HepG2 (cell line): ENCODE measurements around the gene PPP1R14D. TPM values are rescaled to one million over a fixed set of nuclear protein-coding genes. Genes with fewer than 3 reads are reported as not detected.
A peak's percentile ranks its signal among the peaks of the same experiment; 100 is the strongest.

Experiments
- JUN ChIP-seq: sonication (generic); formaldehyde crosslinking; IDR thresholded peaks from 2 replicates; pipeline ENCODE4 v1.4.0; 2020; ENCODE audit warnings: mild to moderate bottlenecking, missing genetic modification reagents
- KDM5A ChIP-seq: fragments of 200-600 bp; sonication (generic); IDR thresholded peaks from 2 replicates; pipeline ENCODE4 v1.7.0; 2018; ENCODE audit warnings: antibody characterized with exemption, mild to moderate bottlenecking, low read length, borderline replicate concordance
- NCOA5 ChIP-seq: sonication (generic); formaldehyde crosslinking; IDR thresholded peaks from 2 replicates; pipeline ENCODE4 v1.4.0; 2020; ENCODE audit warnings: missing genetic modification reagents
- YEATS4 ChIP-seq: sonication (generic); formaldehyde crosslinking; IDR thresholded peaks from 2 replicates; pipeline ENCODE4 v1.4.0; 2020; ENCODE audit warnings: missing genetic modification reagents, borderline replicate concordance
- ZBTB20 ChIP-seq: sonication (generic); formaldehyde crosslinking; IDR thresholded peaks from 2 replicates; pipeline ENCODE4 v1.8.1; 2023; ENCODE audit warnings: missing genetic modification reagents, low read depth, mild to moderate bottlenecking, borderline replicate concordance
- ZNF230 ChIP-seq: sonication (generic); formaldehyde crosslinking; IDR thresholded peaks from 2 replicates; pipeline ENCODE4 v1.4.0; 2020; ENCODE audit warnings: mild to moderate bottlenecking, missing genetic modification reagents
- ZNF792 ChIP-seq: IDR thresholded peaks from 2 replicates; pipeline ENCODE4 v1.6.1; 2016
- polyA plus RNA-seq, 8 experiments: library from polyadenylated mRNA; depleted of rRNA in 3 of 8; stranded (reverse) in 7 of 8; unstranded in 1 of 8; fragments of >200 nt; fragmentation: Illumina TruSeq in 4 of 8; extraction: Trizol in 4 of 8; gene quantifications; 2 replicates each; pipeline versions ENCODE4 v1.2.1 to v1.2.3, GENCODE V29; 2011 to 2016; ENCODE audit warnings: low read depth in 4 of 8, missing spikeins in 1 of 8, mixed read lengths in 1 of 8; ENCODE audit not compliant: insufficient read depth in 1 of 8
- total RNA-seq, 5 experiments: library from RNA; depleted of rRNA; stranded (reverse); fragments of >200 nt; fragmentation: Illumina TruSeq; extraction: Trizol; gene quantifications; 2 replicates each; pipeline ENCODE4 v1.2.3, GENCODE V29; 2016; ENCODE audit warnings: low read depth in 1 of 5
- TF ChIP-seq, protein P1 (sequence below): sonication (generic); formaldehyde crosslinking; IDR thresholded peaks from 2 replicates; pipeline ENCODE4 v1.4.0; 2020; ENCODE audit warnings: low read depth, missing genetic modification reagents
- TF ChIP-seq, protein P2 (sequence below): sonication (generic); formaldehyde crosslinking; IDR thresholded peaks from 2 replicates; pipeline ENCODE4 v1.8.1; 2023; ENCODE audit warnings: mild to moderate bottlenecking, moderate library complexity, missing genetic modification reagents
- TF ChIP-seq, protein P3 (sequence below): sonication (generic); formaldehyde crosslinking; IDR thresholded peaks from 2 replicates; pipeline ENCODE4 v1.4.0; 2020; ENCODE audit warnings: low read depth, mild to moderate bottlenecking, missing genetic modification reagents
- TF ChIP-seq, protein P4 (sequence below): conservative IDR thresholded peaks from 2 replicates; pipeline ENCODE4 v1.6.1; 2018; ENCODE audit warnings: missing genetic modification reagents

PPP1R14D gene
- total and polyA plus RNA-seq, 2 of the 13 experiments (the other 11 are each of a cell fraction or from before 2014, with no cell fraction given): 0.53 to 0.55 TPM

DNA sequence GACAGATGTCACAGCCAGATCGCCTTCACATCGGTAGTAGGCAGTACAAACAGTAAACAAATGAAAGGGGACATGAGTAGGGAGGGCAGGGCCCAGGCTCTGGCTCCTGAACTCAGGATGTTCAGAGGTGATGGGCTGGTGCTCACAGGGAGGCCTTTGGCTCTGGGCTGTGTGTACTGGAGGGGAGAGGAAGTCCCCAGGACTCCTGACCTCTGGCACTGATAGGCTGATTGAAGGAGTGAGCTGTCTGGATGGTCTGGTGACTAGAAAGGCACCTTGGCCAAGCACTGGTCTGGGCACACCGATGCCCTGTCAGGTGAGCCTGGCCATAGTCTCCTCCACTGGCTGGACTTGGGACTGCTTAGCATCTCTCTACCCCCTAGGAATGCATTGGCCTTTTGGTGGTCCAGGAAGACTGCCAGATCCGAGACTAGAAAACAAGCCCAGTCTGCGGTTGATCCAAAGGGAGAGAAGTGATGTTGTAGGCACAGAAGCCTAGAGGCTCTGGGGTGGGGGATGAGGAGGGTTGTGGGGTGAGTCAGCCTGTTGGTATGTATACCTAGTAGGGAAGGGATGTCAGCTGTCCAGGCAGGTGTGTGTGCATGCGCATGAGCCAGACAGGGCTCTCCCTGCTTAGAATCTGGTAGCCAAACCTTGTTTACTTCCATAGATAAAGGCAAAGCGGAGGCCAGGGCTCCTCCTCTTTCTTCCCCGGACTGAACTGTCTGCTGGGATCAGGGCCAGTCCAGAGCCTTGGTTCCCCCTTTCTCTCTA lies 17.2 kb upstream of the PPP1R14D start (continued):
- TF ChIP-seq ZNF230 (CRISPR knock-in tag): no peak
- TF ChIP-seq, protein P1, sequence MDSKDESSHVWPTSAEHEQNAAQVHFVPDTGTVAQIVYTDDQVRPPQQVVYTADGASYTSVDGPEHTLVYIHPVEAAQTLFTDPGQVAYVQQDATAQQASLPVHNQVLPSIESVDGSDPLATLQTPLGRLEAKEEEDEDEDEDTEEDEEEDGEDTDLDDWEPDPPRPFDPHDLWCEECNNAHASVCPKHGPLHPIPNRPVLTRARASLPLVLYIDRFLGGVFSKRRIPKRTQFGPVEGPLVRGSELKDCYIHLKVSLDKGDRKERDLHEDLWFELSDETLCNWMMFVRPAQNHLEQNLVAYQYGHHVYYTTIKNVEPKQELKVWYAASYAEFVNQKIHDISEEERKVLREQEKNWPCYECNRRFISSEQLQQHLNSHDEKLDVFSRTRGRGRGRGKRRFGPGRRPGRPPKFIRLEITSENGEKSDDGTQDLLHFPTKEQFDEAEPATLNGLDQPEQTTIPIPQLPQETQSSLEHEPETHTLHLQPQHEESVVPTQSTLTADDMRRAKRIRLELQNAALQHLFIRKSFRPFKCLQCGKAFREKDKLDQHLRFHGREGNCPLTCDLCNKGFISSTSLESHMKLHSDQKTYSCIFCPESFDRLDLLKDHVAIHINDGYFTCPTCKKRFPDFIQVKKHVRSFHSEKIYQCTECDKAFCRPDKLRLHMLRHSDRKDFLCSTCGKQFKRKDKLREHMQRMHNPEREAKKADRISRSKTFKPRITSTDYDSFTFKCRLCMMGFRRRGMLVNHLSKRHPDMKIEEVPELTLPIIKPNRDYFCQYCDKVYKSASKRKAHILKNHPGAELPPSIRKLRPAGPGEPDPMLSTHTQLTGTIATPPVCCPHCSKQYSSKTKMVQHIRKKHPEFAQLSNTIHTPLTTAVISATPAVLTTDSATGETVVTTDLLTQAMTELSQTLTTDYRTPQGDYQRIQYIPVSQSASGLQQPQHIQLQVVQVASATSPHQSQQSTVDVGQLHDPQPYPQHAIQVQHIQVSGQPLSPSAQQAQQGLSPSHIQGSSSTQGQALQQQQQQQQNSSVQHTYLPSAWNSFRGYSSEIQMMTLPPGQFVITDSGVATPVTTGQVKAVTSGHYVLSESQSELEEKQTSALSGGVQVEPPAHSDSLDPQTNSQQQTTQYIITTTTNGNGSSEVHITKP (CRISPR knock-in tag): no peak
- TF ChIP-seq, protein P2, sequence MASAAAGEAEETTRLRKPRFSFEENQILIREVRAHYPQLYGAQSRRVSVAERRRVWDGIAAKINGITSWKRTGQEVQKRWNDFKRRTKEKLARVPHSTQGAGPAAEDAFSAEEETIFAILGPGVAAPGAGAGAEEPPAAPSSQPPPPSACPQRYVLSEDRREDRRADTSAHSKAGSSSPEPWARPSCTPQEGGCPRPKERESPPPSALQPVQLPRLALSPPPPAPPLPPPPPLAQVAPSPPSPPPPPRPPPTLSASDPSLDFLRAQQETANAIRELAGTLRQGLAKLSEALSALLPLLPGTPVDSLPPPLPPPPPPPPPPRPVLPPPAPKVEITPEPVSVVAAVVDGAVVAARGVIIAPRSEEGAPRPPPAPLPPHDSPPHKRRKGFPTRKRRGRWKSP (CRISPR knock-in tag): no peak
- no peak for TF ChIP-seq KDM5A
- TF ChIP-seq NCOA5 (CRISPR knock-in tag): no peak
- no peak for TF ChIP-seq ZNF792
- TF ChIP-seq, protein P3, sequence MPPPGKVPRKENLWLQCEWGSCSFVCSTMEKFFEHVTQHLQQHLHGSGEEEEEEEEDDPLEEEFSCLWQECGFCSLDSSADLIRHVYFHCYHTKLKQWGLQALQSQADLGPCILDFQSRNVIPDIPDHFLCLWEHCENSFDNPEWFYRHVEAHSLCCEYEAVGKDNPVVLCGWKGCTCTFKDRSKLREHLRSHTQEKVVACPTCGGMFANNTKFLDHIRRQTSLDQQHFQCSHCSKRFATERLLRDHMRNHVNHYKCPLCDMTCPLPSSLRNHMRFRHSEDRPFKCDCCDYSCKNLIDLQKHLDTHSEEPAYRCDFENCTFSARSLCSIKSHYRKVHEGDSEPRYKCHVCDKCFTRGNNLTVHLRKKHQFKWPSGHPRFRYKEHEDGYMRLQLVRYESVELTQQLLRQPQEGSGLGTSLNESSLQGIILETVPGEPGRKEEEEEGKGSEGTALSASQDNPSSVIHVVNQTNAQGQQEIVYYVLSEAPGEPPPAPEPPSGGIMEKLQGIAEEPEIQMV (CRISPR knock-in tag): no peak; the same call in 1 of the 2 replicates
- TF ChIP-seq, protein P4, sequence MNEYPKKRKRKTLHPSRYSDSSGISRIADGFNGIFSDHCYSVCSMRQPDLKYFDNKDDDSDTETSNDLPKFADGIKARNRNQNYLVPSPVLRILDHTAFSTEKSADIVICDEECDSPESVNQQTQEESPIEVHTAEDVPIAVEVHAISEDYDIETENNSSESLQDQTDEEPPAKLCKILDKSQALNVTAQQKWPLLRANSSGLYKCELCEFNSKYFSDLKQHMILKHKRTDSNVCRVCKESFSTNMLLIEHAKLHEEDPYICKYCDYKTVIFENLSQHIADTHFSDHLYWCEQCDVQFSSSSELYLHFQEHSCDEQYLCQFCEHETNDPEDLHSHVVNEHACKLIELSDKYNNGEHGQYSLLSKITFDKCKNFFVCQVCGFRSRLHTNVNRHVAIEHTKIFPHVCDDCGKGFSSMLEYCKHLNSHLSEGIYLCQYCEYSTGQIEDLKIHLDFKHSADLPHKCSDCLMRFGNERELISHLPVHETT (CRISPR knock-in tag): no peak
- TF ChIP-seq JUN: peak; percentile 68
- TF ChIP-seq ZBTB20: no peak
- TF ChIP-seq YEATS4 (CRISPR knock-in tag): no peak
